HepG2 (cell line): ENCODE data around the gene SMG5. TPM values are rescaled to one million over a fixed set of nuclear protein-coding genes. Genes with fewer than 3 reads are reported as not detected.

ENCODE experiments used
- ARNT2 ChIP-seq: sonication (generic); formaldehyde crosslinking; IDR thresholded peaks from 2 replicates; pipeline ENCODE4 v1.8.0; 2022; ENCODE audit warnings: mild to moderate bottlenecking, low read depth, missing genetic modification reagents, moderate library complexity
- CENPBD1 ChIP-seq: sonication (generic); formaldehyde crosslinking; IDR thresholded peaks from 2 replicates; pipeline ENCODE4 v1.8.0; 2022; ENCODE audit warnings: missing genetic modification reagents, low read depth, mild to moderate bottlenecking, borderline replicate concordance
- CHD2 ChIP-seq: IDR thresholded peaks from 2 replicates; pipeline ENCODE4 v1.6.1; 2011; ENCODE audit warnings: low read depth, low read length, improper control_type of control experiment
- EHMT2 ChIP-seq: fragments of 200-600 bp; sonication (generic); IDR thresholded peaks from 2 replicates; pipeline ENCODE4 v1.7.0; 2017; ENCODE audit warnings: antibody characterized with exemption, low read depth, low read length, borderline replicate concordance
- FIP1L1 ChIP-seq: fragments of 200-400 bp; formaldehyde crosslinking; IDR thresholded peaks from 2 replicates; pipeline ENCODE4 v1.6.1; 2018; ENCODE audit warnings: low read depth, mild to moderate bottlenecking, low read length, moderate library complexity, borderline replicate concordance; ENCODE audit not compliant: insufficient read depth
- FLYWCH1 ChIP-seq: sonication (generic); formaldehyde crosslinking; IDR thresholded peaks from 2 replicates; pipeline ENCODE4 v1.8.1; 2023; ENCODE audit warnings: mild to moderate bottlenecking, missing genetic modification reagents
- HDAC6 ChIP-seq: fragments of 200-600 bp; sonication (generic); IDR thresholded peaks from 2 replicates; pipeline ENCODE4 v1.7.0; 2017; ENCODE audit warnings: mild to moderate bottlenecking, antibody characterized with exemption, low read length, low read depth
- HINFP ChIP-seq: sonication (generic); formaldehyde crosslinking; IDR thresholded peaks from 2 replicates; pipeline ENCODE4 v1.4.0; 2020; ENCODE audit warnings: low read depth, mild to moderate bottlenecking, missing genetic modification reagents
- KDM2A ChIP-seq: sonication (generic); formaldehyde crosslinking; IDR thresholded peaks from 2 replicates; pipeline ENCODE4 v1.4.0; 2020; ENCODE audit warnings: low read depth, missing genetic modification reagents, borderline replicate concordance
- KDM3A ChIP-seq: IDR thresholded peaks from 2 replicates; pipeline ENCODE4 v1.6.1; 2018; ENCODE audit warnings: low read depth, missing compliant biosample characterization
- MZF1 ChIP-seq: sonication (generic); formaldehyde crosslinking; IDR thresholded peaks from 2 replicates; pipeline ENCODE4 v1.8.1; 2023; ENCODE audit warnings: mild to moderate bottlenecking, missing genetic modification reagents, borderline replicate concordance
- NCOA5 ChIP-seq: sonication (generic); formaldehyde crosslinking; IDR thresholded peaks from 2 replicates; pipeline ENCODE4 v1.4.0; 2020; ENCODE audit warnings: missing genetic modification reagents
- RARG ChIP-seq: sonication (generic); formaldehyde crosslinking; IDR thresholded peaks from 2 replicates; pipeline ENCODE4 v1.4.0; 2020; ENCODE audit warnings: low read depth, mild to moderate bottlenecking, missing genetic modification reagents
- RFX5 ChIP-seq: IDR thresholded peaks from 2 replicates; pipeline ENCODE4 v1.6.1; 2011; ENCODE audit warnings: low read depth, low read length, improper control_type of control experiment
- SP1 ChIP-seq, 2 experiments: fragments of 450-650 bp in 1 of 2; sonication (generic) in 1 of 2; formaldehyde crosslinking in 1 of 2; IDR thresholded peaks; 2 replicates each; pipeline versions ENCODE4 v1.4.0 to v1.6.1; 2016 to 2020; ENCODE audit warnings: missing genetic modification reagents in 1 of 2
- TSC22D2 ChIP-seq: sonication (generic); formaldehyde crosslinking; IDR thresholded peaks from 2 replicates; pipeline ENCODE4 v1.5.1; 2020; ENCODE audit warnings: missing genetic modification reagents, mild to moderate bottlenecking, borderline replicate concordance
- U2AF2 ChIP-seq: fragments of 200-400 bp; formaldehyde crosslinking; IDR thresholded peaks from 2 replicates; pipeline ENCODE4 v1.6.1; 2017; ENCODE audit warnings: low read depth, mild to moderate bottlenecking, low read length
- ZNF160 ChIP-seq: sonication (generic); formaldehyde crosslinking; IDR thresholded peaks from 2 replicates; pipeline ENCODE4 v1.8.0; 2022; ENCODE audit warnings: mild to moderate bottlenecking, inconsistent platforms, missing genetic modification reagents
- ZNF230 ChIP-seq: sonication (generic); formaldehyde crosslinking; IDR thresholded peaks from 2 replicates; pipeline ENCODE4 v1.4.0; 2020; ENCODE audit warnings: mild to moderate bottlenecking, missing genetic modification reagents
- ZNF232 ChIP-seq: sonication (generic); formaldehyde crosslinking; IDR thresholded peaks from 2 replicates; pipeline ENCODE4 v1.4.0; 2020; ENCODE audit warnings: missing genetic modification reagents, borderline replicate concordance
- ZNF256 ChIP-seq: sonication (generic); formaldehyde crosslinking; conservative IDR thresholded peaks from 2 replicates; pipeline ENCODE4 v1.4.0; 2020; ENCODE audit warnings: missing genetic modification reagents
- ZNF580 ChIP-seq: IDR thresholded peaks from 2 replicates; pipeline ENCODE4 v1.6.1; 2016; ENCODE audit warnings: low read depth, borderline replicate concordance
- ZNF720 ChIP-seq: sonication (generic); formaldehyde crosslinking; IDR thresholded peaks from 2 replicates; pipeline ENCODE4 v1.4.0; 2020; ENCODE audit warnings: missing genetic modification reagents
- ZNF841 ChIP-seq: sonication (generic); formaldehyde crosslinking; IDR thresholded peaks from 2 replicates; pipeline ENCODE4 v1.8.1; 2023; ENCODE audit warnings: missing genetic modification reagents, borderline replicate concordance
- polyA plus RNA-seq, 8 experiments: library from polyadenylated mRNA; depleted of rRNA in 3 of 8; stranded (reverse) in 7 of 8; unstranded in 1 of 8; fragments of >200 nt; fragmentation: Illumina TruSeq in 4 of 8; extraction: Trizol in 4 of 8; gene quantifications; 2 replicates each; pipeline versions ENCODE4 v1.2.1 to v1.2.3, GENCODE V29; 2011 to 2016; ENCODE audit warnings: low read depth in 4 of 8, missing spikeins in 1 of 8, mixed read lengths in 1 of 8; ENCODE audit not compliant: insufficient read depth in 1 of 8
- total RNA-seq, 5 experiments: library from RNA; depleted of rRNA; stranded (reverse); fragments of >200 nt; fragmentation: Illumina TruSeq; extraction: Trizol; gene quantifications; 2 replicates each; pipeline ENCODE4 v1.2.3, GENCODE V29; 2016; ENCODE audit warnings: low read depth in 1 of 5

SMG5 gene
- total and polyA plus RNA-seq, 2 of the 13 experiments (the other 11 are each of a cell fraction or from before 2014, with no cell fraction given), result 50.5 to 84.0 TPM

- no peak for TF ChIP-seq RFX5
- no peak for TF ChIP-seq ZNF841 (CRISPR knock-in tag)
- TF ChIP-seq ZNF230 (CRISPR knock-in tag), result 0 out of 2 replicates have a peak, but pooled peaks have one; percentile 77
- TF ChIP-seq ZNF720, result no peak
- TF ChIP-seq KDM2A (CRISPR knock-in tag), result peak; percentile 99
- TF ChIP-seq NCOA5 (CRISPR knock-in tag), result no peak
- peak; percentile 42; the same call in 1 of the 2 replicates for TF ChIP-seq ZNF160 (CRISPR knock-in tag)
- no peak; the same call in 1 of the 2 replicates for TF ChIP-seq KDM3A (CRISPR knock-in tag)
- TF ChIP-seq FLYWCH1 (CRISPR knock-in tag), result no peak
- TF ChIP-seq HDAC6, result no peak
- peak; percentile 91; the same call in 1 of the 2 replicates for TF ChIP-seq HINFP (CRISPR knock-in tag)
- no peak for TF ChIP-seq CENPBD1 (CRISPR knock-in tag)
- TF ChIP-seq ZNF232 (CRISPR knock-in tag), result no peak
- TF ChIP-seq SP1 (IDR thresholded peaks at IDR 0.05), result no peak
- TF ChIP-seq SP1 (CRISPR knock-in tag; IDR thresholded peaks at IDR 0.05), result peak; percentile 79
- no peak for TF ChIP-seq U2AF2
- TF ChIP-seq RARG (CRISPR knock-in tag), result no peak
- peak; percentile 94 for TF ChIP-seq CHD2
- peak; percentile 60; the same call in 1 of the 2 replicates for TF ChIP-seq TSC22D2 (CRISPR knock-in tag)
- no peak for TF ChIP-seq MZF1
- no peak for TF ChIP-seq EHMT2
- TF ChIP-seq ZNF256 (CRISPR knock-in tag), result no peak
- peak; percentile 75 for TF ChIP-seq ZNF580 (CRISPR knock-in tag)
- TF ChIP-seq FIP1L1, result no peak
- TF ChIP-seq ARNT2 (CRISPR knock-in tag), result peak; percentile 83
These were observed 69.6 kb downstream of the SMG5 start, which contains the start of gene PMF1 (continued) for GRCh38 chr1:156212833-156213643.
